ENCODE results near the gene CDK10.

Gene CDK10

DNA sequence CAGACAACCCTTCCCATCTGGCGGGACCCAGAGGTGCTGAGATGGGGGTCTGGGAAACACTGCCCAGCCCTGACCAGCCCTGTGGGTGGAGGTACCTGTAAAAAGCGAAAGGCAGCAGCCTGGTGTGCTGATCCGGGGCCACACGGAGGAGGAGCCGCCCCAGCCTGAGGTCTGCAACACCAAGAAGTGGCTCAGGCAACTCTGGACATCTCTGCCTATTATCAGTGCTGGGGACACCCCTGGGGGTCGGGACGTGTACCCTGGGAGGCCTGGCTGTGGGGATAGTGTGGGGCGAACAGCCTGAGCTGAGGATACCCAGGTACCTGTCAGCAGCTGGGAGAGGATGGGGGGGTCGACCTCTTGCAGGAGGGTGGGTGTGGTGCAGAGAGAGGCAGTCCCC lies 52.9 kb downstream of the CDK10 start:
- H3K4me1 ChIP-seq (ENCODE audit: insufficient read depth, low read length): no peaks in the 10 kb centered on the region
- H3K4me2 ChIP-seq (ENCODE audit: insufficient read depth, low read length): no peak overlapping the region
- H3K9me3 ChIP-seq (ENCODE audit: insufficient read depth, low read length, severe bottlenecking): no peaks in the 10 kb centered on the region
- H4K20me1 ChIP-seq (ENCODE audit: insufficient read depth, low read length): peaks cover 46% of the 10 kb centered on the region
- H3K4me3 ChIP-seq (ENCODE audit: low read depth in 1 of 2, low read length in 2 of 2): no peak overlapping the region
- H3K27ac ChIP-seq (ENCODE audit: low read length): no peak overlapping the region
- DNase-seq: no peak
- no peaks in the 10 kb centered on the region for H3K27me3 ChIP-seq (ENCODE audit: insufficient read depth, low read length, poor library complexity)
- TF ChIP-seq EZH2 (IDR thresholded peaks at IDR 0.05; ENCODE audit: borderline replicate concordance, low read depth, low read length, severe bottlenecking) (no peak), CTCF (IDR thresholded peaks at IDR 0.05; ENCODE audit: borderline replicate concordance, extremely low read depth, low read length, poor library complexity, severe bottlenecking) (no peak)
- no peak overlapping the region for H3K9ac ChIP-seq (ENCODE audit: low read depth, low read length)
- H2AFZ ChIP-seq (ENCODE audit: low read depth, low read length): no peak overlapping the region
- H3K79me2 ChIP-seq (ENCODE audit: insufficient read depth, low read length): peaks cover 28% of the 10 kb centered on the region
- H3K36me3 ChIP-seq (ENCODE audit: insufficient read depth, low read length): peaks cover 94% of the 10 kb centered on the region
- no peak for ATAC-seq (ENCODE audit: insufficient read depth, low read depth)

DNA sequence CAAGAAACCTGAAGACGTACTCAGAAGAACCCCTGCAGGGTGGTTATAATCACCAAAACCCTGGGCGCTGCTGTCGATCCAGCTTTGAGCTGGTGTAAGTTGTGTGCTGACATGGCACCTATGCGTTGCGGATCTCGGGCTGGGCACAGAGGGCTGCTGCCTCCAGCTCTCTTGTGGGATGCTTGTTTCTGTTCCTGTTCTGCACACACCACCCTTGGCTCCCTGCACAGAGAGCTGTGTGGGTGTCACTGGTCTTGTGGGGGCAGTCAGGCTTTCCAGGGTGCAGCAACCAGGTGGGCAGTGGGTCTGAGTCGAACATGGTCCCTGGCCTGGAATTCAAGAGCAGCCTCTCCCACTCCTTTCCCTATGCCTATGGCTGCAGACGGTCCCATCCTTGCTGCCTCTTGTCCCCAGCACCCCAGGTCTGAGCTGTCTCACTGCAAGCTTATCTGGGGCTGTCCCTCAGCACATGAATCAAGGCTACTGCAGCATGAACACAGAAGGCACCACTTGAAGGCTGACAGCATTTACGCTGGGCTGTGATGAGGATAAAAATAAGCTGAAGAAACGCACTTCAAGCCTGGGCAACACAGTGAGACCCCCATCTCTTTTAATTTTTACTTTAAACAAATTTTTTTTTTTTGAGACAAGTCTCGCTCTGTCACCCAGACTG lies 55.0 kb downstream of the CDK10 start:
- Histone ChIP-seq H3K4me3 (ENCODE audit: low read depth in 1 of 2, low read length in 2 of 2) (no peak overlapping the region), H3K36me3 (ENCODE audit: insufficient read depth, low read length) (peaks cover 92% of the 10 kb centered on the region), H3K27ac (ENCODE audit: low read length) (no peak overlapping the region), H3K9ac (ENCODE audit: low read depth, low read length) (no peak overlapping the region), H2AFZ (ENCODE audit: low read depth, low read length) (no peak overlapping the region), H3K4me2 (ENCODE audit: insufficient read depth, low read length) (no peak overlapping the region), H3K4me1 (ENCODE audit: insufficient read depth, low read length) (no peaks in the 10 kb centered on the region), H4K20me1 (ENCODE audit: insufficient read depth, low read length) (peaks cover 46% of the 10 kb centered on the region), H3K79me2 (ENCODE audit: insufficient read depth, low read length) (peaks cover 14% of the 10 kb centered on the region), H3K27me3 (ENCODE audit: insufficient read depth, low read length, poor library complexity) (no peaks in the 10 kb centered on the region), H3K9me3 (ENCODE audit: insufficient read depth, low read length, severe bottlenecking) (no peaks in the 10 kb centered on the region)
- TF ChIP-seq CTCF (IDR thresholded peaks at IDR 0.05; ENCODE audit: borderline replicate concordance, extremely low read depth, low read length, poor library complexity, severe bottlenecking) (no peak), EZH2 (IDR thresholded peaks at IDR 0.05; ENCODE audit: borderline replicate concordance, low read depth, low read length, severe bottlenecking) (no peak)
- ATAC-seq (ENCODE audit: insufficient read depth, low read depth) (0 out of 3 replicates have a peak, but pooled peaks have one; percentile 17), DNase-seq (no peak)

DNA sequence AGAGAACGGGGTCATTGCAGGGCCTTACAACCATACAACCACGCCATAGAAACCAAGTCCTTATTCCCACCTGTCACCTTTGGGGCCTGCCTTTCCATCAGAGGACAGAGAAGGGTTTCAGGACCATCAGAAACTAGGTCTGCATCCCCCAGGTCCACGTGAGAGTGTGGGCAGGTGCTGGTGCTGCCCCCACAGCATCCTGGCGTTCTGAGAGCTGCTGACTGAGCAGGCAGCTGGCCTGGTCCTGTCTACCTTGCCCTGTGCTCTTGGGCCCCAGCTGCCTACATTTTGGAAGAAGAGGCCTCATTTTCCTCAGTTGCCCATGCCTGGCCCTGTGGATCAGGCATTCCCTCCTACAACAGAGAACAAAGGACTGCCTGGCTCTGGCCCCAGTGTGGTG lies 56.5 kb downstream of the CDK10 start:
- Histone ChIP-seq H3K27me3 (ENCODE audit: insufficient read depth, low read length, poor library complexity) (no peaks in the 10 kb centered on the region), H3K27ac (ENCODE audit: low read length) (no peak overlapping the region), H3K9ac (ENCODE audit: low read depth, low read length) (no peak overlapping the region), H2AFZ (ENCODE audit: low read depth, low read length) (no peak overlapping the region), H3K4me3 (ENCODE audit: low read depth in 1 of 2, low read length in 2 of 2) (no peak overlapping the region), H3K4me1 (ENCODE audit: insufficient read depth, low read length) (no peaks in the 10 kb centered on the region), H3K9me3 (ENCODE audit: insufficient read depth, low read length, severe bottlenecking) (no peaks in the 10 kb centered on the region), H4K20me1 (ENCODE audit: insufficient read depth, low read length) (peaks cover 37% of the 10 kb centered on the region), H3K36me3 (ENCODE audit: insufficient read depth, low read length) (peaks cover 90% of the 10 kb centered on the region), H3K4me2 (ENCODE audit: insufficient read depth, low read length) (no peak overlapping the region), H3K79me2 (ENCODE audit: insufficient read depth, low read length) (peaks cover 9% of the 10 kb centered on the region; the same call in 1 of the 2 replicates)
- DNase-seq (no peak), ATAC-seq (ENCODE audit: insufficient read depth, low read depth) (0 out of 3 replicates have a peak, but pooled peaks have one; percentile 5)
- no peak for TF ChIP-seq EZH2 (IDR thresholded peaks at IDR 0.05; ENCODE audit: borderline replicate concordance, low read depth, low read length, severe bottlenecking)
- TF ChIP-seq CTCF (IDR thresholded peaks at IDR 0.05; ENCODE audit: borderline replicate concordance, extremely low read depth, low read length, poor library complexity, severe bottlenecking): no peak
